Stimulated activated CD4-positive, alpha-beta T cell treated with anti-CD3 and anti-CD28 coated beads, Interleukin-12 subunit alpha, Interleukin-12 subunit beta, amount 100 ng/mL, for 48 hours (primary cell): ENCODE results near the gene LRRC36.
A peak's percentile ranks its signal among the peaks of the same experiment; 100 is the strongest.

ENCODE experiments used
- DNase-seq, 3 donors: peaks; one replicate each; pipeline ENCODE4 v3.0.0-alpha.2; 2020; ENCODE audit warnings: low read depth in 2 of 3, low spot score in 1 of 3

LRRC36 gene

DNA sequence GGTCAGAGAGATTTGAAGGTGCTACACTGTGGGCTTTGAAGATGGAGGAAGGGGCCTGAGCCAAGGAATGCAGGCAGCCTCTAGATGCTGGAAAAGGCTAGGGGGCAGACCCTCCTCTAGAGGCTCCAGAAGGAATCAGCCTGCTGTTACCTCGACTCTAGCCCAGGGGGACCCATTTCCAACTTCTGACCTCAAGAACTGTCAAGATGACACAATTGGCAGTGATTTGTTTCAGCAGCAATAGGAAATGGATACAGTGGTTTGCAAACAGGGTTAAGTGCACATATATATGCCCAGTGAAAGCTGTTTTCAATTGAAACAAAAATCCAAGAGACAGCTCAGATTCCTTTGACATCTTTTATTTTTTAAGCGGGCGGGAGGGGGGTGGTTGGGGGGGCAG is 93.3 kb downstream of the LRRC36 start:
- DNase-seq = no peak

DNA sequence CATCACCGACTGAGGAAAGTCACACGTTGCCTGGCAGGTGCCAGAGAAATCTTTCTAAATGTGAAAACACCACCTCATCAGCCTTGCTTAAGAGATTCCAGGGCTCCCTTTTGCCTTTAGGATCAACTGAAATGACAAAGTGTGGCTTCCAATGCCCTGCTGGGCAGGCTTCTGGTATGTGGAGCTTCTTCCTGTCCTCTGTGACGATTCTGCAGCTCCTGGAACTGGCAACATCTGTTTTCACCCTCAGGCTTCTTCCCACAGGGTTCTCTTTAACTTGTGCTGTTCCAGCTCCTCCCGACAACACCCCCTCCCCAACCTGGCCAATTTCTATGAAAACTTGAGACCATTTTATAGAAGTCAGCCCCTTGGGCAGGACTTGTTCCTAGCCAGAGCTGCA is 94.4 kb downstream of the LRRC36 start:
- no peak for DNase-seq

DNA sequence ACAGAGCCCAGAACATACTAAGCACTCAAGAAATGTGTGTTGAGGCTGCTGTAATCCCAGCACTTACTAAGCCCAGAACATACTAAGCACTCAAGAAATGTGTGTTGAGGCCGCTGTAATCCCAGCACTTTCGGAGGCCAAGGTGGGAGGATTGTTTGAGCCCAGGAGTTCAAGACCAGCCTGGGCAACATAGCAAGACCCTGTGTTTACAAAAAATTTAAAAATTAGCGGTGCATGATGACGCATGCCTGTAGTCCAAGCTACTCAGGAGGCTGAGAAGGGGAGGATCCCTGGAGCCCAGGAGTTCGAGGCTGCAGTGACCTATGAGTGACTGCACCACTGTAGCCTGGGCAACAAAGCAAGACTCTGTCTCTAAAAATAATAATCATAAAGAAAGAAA is 96.4 kb downstream of the LRRC36 start:
- no peak for DNase-seq

DNA sequence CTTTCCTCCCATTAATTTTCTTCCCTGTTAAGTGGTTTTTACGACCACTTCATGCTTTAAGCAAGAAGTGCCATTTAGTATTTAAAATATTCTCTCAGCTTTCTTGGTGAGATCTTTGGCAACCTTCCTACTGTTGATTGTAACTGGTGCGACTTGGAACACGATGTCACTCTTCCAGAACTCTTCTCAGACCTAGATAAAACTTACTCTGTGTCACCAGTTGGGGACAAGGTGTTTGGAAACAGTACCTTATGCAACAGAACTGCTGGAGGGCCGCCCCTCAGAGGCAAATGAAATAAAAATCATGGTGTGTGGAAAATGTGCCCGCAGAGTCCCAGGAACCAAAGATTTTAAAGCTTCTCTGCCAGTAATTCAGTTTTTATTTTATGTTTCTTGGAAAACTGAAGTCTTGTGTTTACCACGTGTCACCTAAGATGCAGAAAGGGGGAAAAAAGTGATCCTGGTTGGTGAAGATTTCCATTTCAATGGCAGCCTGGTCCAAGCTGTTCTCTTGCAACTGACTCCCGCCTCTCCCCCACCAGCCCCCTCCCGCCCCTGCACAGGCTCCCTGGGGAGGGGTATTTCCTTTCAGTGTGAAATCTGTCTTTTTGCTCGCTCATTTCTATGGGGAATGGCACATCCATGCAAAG is 97.1 kb downstream of the LRRC36 start:
- DNase-seq = no peak

DNA sequence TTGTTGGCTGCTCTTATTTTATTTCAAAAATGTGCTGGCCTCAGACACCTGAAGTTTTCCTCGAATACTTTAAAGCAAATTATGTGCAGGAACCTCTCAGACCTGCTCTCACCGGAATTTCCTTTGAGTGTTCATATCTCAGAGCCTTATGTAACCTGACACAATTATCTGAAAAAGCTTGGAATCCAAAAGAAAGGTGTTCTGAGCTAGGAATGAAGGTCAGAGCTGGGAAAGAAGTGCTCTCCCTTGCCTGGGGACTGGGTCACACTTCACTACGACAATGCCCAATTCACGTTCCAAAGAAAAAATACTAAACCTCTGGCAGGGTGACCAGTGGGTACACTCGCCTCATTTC is 97.6 kb downstream of the LRRC36 start:
- DNase-seq = no peak

DNA sequence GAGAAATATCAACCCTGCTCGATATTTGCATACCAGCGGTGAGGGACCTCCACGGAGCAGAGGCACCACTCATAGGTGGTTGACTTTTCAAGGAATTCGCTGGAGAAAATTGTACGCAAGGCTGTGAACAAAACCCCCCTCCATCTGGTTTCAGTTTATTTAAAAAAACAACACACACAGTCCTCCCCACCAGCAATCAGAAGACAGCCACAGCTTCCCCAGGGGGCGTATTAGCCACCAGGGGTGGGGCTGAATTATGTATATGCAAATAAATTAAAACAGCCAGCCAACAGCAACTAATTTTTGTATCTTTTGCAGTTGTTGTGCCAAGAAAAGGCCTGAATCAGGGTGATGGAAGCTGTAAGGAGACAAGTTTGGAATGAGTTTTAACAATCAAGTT is 98.4 kb downstream of the LRRC36 start:
- DNase-seq = no peak

DNA sequence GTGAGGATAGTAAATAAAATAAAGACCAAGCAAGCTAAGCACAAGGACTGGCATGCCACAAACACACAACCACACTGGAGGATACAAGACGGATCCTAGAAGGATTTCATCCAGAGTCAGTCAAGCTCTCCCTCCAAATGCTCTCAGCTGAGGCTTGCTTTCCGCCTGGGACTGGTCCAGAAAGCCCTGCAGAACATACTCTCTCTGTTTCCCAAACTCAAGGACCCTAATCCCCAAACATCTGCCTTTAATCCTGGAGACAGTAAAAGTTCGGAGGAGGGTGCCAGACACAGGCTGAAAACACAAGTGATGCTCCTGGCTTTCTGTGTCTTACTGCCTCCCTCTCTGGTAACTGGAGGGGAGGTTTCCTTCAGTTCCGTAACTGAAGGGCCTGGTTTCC is 99.0 kb downstream of the LRRC36 start:
- DNase-seq = no peak

DNA sequence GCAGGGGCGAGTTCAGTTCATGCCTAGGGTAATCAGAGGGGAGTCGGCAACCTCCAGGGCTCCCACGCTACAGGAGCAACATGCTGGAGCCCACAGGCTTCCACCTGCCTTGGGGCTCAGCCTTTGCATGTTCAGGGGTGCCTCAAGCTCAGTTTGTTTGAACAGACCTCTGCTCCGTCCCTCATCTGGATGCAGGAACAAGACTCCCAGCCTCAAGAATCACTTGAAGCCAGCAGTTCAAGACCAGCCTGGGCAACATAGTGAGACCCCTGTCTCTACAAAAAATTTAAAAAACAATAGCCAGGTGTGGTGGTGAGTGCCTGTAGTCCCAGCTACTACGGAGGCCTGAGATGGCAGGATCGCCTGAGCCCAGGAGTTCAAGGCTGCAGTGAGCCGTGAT is 99.4 kb downstream of the LRRC36 start:
- no peak for DNase-seq

DNA sequence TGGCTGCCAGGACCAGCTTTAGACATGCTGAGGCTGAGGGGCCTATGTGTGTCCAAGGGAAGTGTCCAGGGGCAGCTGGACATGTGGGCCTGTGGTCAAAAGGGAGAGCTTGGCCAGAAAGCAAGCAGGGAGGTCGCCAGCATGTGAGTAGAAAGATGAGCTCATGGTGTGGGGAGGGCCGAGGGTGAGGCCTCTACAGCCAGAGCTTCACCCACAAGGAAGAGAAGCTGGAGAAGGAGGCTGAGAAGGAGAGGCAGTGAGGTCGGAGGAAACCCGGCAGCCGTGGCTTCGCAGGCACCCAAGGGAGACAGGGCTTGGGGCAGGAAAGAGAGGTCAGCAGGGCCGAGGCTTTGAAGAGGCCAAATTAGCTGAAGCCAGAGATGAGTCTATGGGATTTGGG is 100.3 kb downstream of the LRRC36 start:
- no peak for DNase-seq

DNA sequence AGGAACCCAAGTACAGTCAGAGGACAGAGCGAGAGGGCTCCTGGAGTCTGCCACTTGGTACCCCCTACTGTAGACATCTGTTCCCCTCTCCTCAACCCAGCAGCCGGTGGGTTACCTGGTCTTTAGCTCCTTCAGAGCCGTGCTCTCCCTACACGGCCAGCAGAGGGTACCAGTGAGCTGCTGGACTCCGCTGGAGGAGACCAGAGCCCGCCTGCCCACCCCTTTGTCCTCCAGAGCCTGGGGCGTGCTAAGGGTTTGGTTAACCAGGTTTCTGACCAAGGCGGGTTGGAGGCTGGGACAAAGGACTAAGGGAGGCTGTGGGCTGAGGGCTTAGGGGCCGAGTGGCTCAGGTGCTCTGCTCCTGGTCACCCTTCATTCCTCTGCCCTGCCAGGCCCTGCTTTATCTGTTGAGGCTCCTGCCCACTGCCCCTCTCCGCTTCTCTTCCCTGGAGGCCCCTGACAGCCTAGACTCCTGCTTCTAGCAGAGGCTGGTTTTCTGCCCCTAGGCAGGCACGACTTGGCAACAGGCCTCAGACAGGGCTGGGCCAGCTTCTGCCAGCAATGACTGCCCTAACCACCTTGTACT is 101.6 kb downstream of the LRRC36 start:
- DNase-seq = peak; percentile 36 to 51 (median 49)

DNA sequence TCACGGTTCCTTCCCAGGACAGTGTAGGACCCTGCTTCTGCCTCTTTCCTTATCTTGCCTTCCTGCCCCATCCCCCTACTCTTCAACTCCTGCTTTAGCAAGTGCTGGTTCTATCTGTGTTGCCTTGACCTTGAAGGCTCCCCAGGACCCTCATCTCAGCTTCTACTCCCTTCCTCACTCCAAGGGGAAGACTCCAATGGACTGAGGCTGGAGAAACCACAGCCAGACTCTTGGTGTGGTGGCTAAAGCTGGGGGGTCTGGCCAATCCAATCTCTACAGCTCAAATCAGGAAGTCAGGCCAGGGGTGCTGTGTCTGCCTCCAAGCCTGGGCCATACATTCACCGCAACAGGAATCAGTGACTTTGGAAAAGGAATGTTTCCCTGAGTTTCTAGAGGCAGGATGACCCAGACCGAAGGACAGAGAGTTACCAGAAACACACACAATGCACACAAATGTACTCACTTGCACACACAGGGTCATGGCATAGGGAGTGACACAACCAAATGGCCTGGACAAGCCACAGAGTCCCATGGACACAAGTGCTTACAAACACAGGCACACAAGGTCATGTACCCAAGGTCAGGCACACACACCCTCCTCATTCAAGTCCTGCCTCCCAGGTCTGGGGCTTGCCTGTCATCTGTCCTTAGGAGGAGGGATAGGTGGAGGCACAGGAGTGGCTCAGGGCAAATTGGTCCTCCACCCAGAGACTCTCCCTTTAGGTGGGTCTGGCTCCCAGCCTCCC is 102.6 kb downstream of the LRRC36 start:
- no peak for DNase-seq

DNA sequence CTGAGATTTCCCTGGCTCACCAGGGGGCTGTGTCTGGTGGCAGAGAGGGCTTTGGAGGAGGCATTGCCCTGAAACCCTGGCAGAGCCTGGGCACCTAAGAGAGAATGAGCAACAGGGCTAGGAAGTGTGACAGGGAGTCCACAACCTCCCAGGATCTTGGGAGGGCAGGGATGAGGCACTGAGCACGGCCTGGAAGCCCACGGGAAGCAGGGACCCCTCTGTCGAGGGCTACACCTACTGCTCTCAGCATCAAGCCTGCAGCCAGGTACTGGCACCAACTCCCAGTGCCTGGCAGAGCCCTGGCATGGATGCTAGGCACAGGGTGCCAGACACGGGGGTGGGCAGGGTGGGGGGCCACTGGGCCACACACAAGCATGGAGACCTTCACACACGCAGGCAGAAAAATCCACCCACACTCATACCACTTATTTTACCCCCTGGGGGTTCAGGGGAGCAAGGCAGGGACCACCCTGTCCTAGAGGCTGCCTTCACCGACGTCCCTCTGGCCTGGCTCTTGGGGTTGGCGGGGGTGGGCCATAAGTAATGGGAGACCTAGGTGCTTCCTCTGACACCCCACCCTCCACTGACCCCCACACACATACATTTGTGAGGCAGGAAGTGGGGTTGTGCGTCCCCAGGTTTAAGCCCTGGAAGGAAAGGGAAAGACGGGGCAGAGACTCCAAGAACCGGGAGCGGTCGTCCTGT is 103.3 kb downstream of the LRRC36 start:
- no peak for DNase-seq

DNA sequence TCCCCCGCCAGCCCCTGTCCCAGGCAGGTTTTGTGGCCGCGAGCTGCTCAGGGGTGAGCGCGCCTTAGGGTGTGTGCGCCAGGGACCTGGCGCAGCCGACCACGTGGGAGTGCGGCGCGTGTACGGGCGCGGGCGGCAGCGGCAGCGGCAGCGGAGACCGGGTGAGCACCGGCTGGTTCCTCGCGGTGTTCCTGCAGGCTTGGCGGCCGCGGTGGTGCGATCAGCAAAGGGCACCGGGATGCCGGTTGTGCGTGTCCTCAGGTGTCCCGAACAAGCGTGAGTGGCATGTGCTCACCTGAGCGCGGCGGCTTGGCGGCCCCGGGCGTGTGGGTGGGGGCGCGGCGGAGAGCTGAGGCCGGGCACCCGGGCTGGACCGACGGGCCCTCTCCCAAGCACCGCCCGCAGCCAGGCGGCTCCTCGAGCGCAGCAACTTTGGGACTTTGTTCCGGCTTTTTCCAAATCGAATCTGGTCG is 103.9 kb downstream of the LRRC36 start:
- DNase-seq = peak in 1 of 3 donors; percentile 12

DNA sequence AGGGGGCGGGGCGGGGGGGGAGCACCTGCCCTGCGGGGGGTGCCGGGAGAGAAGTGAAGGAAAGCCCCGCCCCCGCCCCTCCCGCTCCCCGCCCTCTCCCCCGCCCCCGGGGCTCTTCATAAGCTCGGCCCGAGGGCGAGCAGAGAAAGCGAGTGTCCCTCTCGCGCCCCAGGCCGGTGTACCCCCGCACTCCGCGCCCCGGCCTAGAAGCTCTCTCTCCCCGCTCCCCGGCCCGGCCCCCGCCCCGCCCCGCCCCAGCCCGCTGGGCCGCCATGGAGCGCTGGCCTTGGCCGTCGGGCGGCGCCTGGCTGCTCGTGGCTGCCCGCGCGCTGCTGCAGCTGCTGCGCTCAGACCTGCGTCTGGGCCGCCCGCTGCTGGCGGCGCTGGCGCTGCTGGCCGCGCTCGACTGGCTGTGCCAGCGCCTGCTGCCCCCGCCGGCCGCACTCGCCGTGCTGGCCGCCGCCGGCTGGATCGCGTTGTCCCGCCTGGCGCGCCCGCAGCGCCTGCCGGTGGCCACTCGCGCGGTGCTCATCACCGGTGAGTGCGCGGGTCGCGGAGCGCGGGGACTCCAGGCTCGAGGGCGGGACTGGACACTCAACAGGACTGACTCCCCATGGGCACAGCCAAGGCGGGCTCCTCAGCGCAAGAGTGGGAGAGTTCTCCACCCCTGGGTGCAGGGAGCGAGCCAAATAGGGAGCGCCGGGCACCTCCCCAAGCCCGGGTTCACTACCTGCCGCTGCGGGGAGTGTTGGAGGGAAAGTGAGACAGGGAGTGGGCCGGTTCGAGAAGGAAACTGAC is 104.6 kb downstream of the LRRC36 start, which contains the start of gene HSD11B2:
Gene HSD11B2 (plus strand): TSS at position 145 of the 798 bp plus-strand sequence. CDS start 128 bp downstream, at position 273.
- peak in 1 of 3 donors; percentile 16 for DNase-seq

DNA sequence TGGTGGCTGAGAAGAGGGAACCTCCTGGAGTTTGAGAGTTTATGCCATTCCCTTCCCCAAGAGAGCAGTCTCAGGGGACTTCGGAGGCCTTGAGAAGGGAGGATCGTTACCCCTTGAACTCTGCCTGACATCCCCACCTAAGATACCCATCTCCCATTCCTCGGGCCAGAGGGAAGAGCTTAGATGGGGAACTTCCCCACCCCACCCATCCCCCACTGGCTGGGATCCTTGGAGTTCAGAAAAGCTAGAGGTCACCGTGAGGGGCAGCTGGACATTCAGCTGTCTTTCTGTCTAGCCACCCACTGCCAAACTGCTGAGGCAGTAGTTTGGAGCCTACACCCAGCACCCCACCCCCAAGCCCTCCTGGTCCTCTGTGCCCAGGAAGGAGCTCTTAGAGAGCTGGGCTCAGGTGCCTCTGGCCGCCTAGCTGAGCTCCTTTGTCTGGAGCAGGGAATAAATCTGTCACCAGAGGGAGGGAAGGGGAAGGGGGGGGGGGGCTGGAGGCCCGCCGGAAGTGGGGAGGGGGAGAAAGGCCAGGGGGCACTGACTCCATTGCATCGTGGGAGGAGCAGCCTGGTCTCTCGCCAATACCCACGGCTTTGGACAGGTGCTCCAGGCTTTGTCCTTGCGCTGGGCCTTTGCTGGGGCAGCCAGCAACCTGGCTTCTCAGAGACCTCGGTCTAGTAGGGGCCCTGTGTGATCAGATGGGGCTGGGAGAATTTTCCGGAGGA is 105.3 kb downstream of the LRRC36 start:
- DNase-seq = no peak

DNA sequence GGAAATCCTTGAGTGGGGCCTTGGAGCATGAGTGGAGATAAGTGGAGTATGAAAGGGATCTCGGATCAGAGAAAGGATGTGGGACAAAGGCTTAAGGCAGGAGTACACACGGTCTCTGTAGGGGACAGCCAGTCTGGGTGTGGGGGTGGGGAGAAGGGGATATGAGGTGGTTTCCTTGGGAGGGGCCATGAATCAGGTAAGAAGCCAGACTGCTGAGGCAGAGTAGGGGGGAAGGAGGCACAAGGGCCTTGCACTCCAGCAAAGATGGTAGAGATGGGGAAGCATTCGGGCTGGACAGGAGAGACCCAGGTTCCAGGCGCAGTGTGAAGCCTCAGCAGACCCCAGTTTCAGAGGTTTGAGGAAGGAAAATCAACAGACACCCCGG is 105.9 kb downstream of the LRRC36 start:
- no peak for DNase-seq

DNA sequence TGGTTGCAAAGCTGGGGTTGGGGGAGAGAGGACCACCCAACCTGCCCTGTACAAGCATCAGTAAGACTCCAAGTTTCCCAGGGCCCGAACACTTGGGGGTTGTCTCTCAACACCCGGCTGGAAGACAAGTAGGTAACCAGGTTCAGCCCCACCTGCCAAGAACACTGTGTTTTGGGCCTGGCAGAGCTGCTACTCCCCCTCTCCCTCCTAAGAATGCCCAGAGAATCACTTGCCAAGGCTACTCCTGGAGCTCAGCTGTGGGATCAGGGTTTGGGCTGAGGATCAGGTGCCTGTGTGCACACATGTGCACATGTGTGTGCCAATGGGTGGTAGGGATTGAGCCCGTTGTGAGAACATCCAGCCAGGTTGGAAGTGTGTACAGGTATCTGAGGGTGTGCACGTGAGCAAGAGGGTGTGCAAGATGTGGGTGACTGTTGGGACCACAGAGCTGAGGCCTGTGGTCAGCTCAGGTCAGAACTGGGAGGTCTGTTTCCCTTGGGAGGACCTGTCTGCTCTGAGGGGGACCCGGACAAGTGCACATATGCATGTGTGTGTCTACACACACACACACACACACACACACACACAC is 106.6 kb downstream of the LRRC36 start:
- no peak for DNase-seq
